PC-9 (cell line): ENCODE data around the gene BRSK2. TPM values are rescaled to one million over a fixed set of nuclear protein-coding genes. Genes with fewer than 3 reads are reported as not detected.

Experiments used
- BruUV-seq: library from RNA; stranded (reverse); fragments of 400-500 nt; replicated peaks from 2 replicates; lab custom pipeline; 2021; lab: Mats Ljungman, UMichigan
- CTCF ChIA-PET: fragments of 300-600 bp; sonication (Branson Sonifier 250); formaldehyde crosslinking; loops from one replicate; lab custom pipeline; 2022; ENCODE audit warnings: antibody characterized with exemption; lab: Charles Lee
- POLR2A ChIA-PET: fragments of 300-600 bp; sonication (Branson Sonifier 250); formaldehyde crosslinking; loops from one replicate; lab custom pipeline; 2022; ENCODE audit warnings: antibody characterized with exemption; ENCODE audit not compliant: unreplicated experiment; lab: Charles Lee
- DNase-seq, 2 experiments: peaks; one replicate each; pipeline versions ENCODE4 v3.0.0 to v3.0.0-alpha.2; 2015 to 2022; ENCODE audit warnings: mixed read lengths in 1 of 2
- H2AFZ ChIP-seq: fragments of 200-600 bp; sonication (generic); 2 replicates; pipeline ENCODE4 v1.8.1; 2017; ENCODE audit warnings: antibody characterized with exemption
- H3F3A ChIP-seq: fragments of 200-600 bp; sonication (generic); 2 replicates; pipeline ENCODE4 v1.8.1; 2017; ENCODE audit warnings: antibody characterized with exemption, mild to moderate bottlenecking, low read depth; ENCODE audit not compliant: insufficient read depth
- H3K27ac ChIP-seq: fragments of 200-600 bp; sonication (generic); 2 replicates; pipeline ENCODE4 v1.6.1; 2016; ENCODE audit warnings: mixed run types
- H3K27me3 ChIP-seq: fragments of 200-600 bp; sonication (generic); 2 replicates; pipeline ENCODE4 v1.6.1; 2016; ENCODE audit warnings: low read depth, mixed run types; ENCODE audit not compliant: insufficient read depth
- H3K36me3 ChIP-seq: fragments of 200-600 bp; sonication (generic); 2 replicates; pipeline ENCODE4 v1.6.1; 2016; ENCODE audit warnings: low read depth, mixed run types
- H3K4me1 ChIP-seq: fragments of 200-600 bp; sonication (generic); replicated peaks from 2 replicates; pipeline ENCODE4 v1.6.1; 2016; ENCODE audit warnings: mixed run types; ENCODE audit not compliant: insufficient read depth
- H3K4me2 ChIP-seq: fragments of 200-600 bp; sonication (generic); 2 replicates; pipeline ENCODE4 v1.6.1; 2017; ENCODE audit warnings: mixed run types
- H3K4me3 ChIP-seq: fragments of 200-600 bp; sonication (generic); 2 replicates; pipeline ENCODE4 v1.6.1; 2016; ENCODE audit warnings: mixed run types
- H3K79me2 ChIP-seq: fragments of 200-600 bp; sonication (generic); 2 replicates; pipeline ENCODE4 v1.6.1; 2017; ENCODE audit warnings: low read depth, mixed run types
- H3K9me2 ChIP-seq: fragments of 200-600 bp; sonication (generic); 2 replicates; pipeline ENCODE4 v1.8.1; 2017; ENCODE audit warnings: mild to moderate bottlenecking; ENCODE audit not compliant: insufficient read depth
- H3K9me3 ChIP-seq: fragments of 200-600 bp; sonication (generic); 2 replicates; pipeline ENCODE4 v1.8.1; 2016; ENCODE audit warnings: low read depth; ENCODE audit not compliant: insufficient read depth
- H4K20me1 ChIP-seq: fragments of 200-600 bp; sonication (generic); 2 replicates; pipeline ENCODE4 v1.8.1; 2017; ENCODE audit not compliant: insufficient read depth
- CTCF ChIP-seq: fragments of 200-600 bp; sonication (generic); conservative IDR thresholded peaks from 2 replicates; pipeline ENCODE4 v1.6.1; 2017; ENCODE audit warnings: mixed run types, antibody characterized with exemption, mild to moderate bottlenecking, moderate library complexity
- EZH2 ChIP-seq: fragments of 200-600 bp; sonication (generic); IDR thresholded peaks from 2 replicates; pipeline ENCODE4 v1.8.0; 2017; ENCODE audit warnings: antibody characterized with exemption, low read depth
- intact Hi-C: fragments of 100-400 bp; cut with micrococcal nuclease; formaldehyde crosslinking; loops from one replicate; pipeline ENCODE4 v1.10.0; 2022; ENCODE audit not compliant: unreplicated experiment
- total RNA-seq: library from RNA; stranded (reverse); gene quantifications from 2 replicates; pipeline ENCODE4 v1.2.3, GENCODE V29; 2021

The BRSK2 gene
- total RNA-seq, 1 experiment from 2014 or later: 2.9 TPM

GRCh38 chr11:1395773-1396374 is 6.1 kb downstream of the BRSK2 start:
- no peaks in the 10 kb centered on the region for H3F3A ChIP-seq
- intact Hi-C loops: no loop called here
- H3K27ac ChIP-seq: no peak overlapping the region
- H2AFZ ChIP-seq: no peak overlapping the region
- ChIA-PET CTCF (no interaction called here), POLR2A (no interaction called here)
- H3K36me3 ChIP-seq: no peaks in the 10 kb centered on the region
- no TSS peak for BruUV-seq
- H3K9me2 ChIP-seq: no peaks in the 10 kb centered on the region
- H3K4me2 ChIP-seq: no peak overlapping the region
- no peak overlapping the region for H3K4me3 ChIP-seq
- no peak for DNase-seq
- H3K79me2 ChIP-seq: no peaks in the 10 kb centered on the region
- H4K20me1 ChIP-seq: no peaks in the 10 kb centered on the region
- peaks cover 18% of the 10 kb centered on the region for H3K27me3 ChIP-seq
- no peaks in the 10 kb centered on the region for H3K4me1 ChIP-seq
- no peaks in the 10 kb centered on the region for H3K9me3 ChIP-seq
- TF ChIP-seq EZH2 (no peak), CTCF (no peak)

- Histone ChIP-seq H4K20me1 (no peaks in the 10 kb centered on the region), H3K27me3 (peaks cover 18% of the 10 kb centered on the region), H3K9me2 (no peaks in the 10 kb centered on the region), H3K36me3 (no peaks in the 10 kb centered on the region), H3K4me2 (no peak overlapping the region), H3K4me3 (no peak overlapping the region), H3F3A (no peaks in the 10 kb centered on the region), H3K27ac (no peak overlapping the region), H3K79me2 (no peaks in the 10 kb centered on the region), H3K4me1 (no peaks in the 10 kb centered on the region), H3K9me3 (no peaks in the 10 kb centered on the region), H2AFZ (no peak overlapping the region)
- BruUV-seq: no TSS peak
- ChIA-PET CTCF (no interaction called here), POLR2A (no interaction called here)
- no peak for DNase-seq
- intact Hi-C loops: no loop called here
- TF ChIP-seq EZH2 (no peak), CTCF (no peak)
Observed at GRCh38 chr11:1396375-1396841, 6.7 kb downstream of the BRSK2 start.

- POLR2A ChIA-PET: no interaction called here
- BruUV-seq: no TSS peak
- DNase-seq: no peak
- CTCF ChIA-PET: no interaction called here
- Histone ChIP-seq H2AFZ (no peak overlapping the region), H3K4me3 (no peak overlapping the region), H3K79me2 (no peaks in the 10 kb centered on the region), H3K27ac (no peak overlapping the region), H3F3A (no peaks in the 10 kb centered on the region), H3K4me2 (no peak overlapping the region), H3K4me1 (no peaks in the 10 kb centered on the region), H3K9me3 (no peaks in the 10 kb centered on the region), H4K20me1 (no peaks in the 10 kb centered on the region), H3K27me3 (peaks cover 23% of the 10 kb centered on the region), H3K9me2 (no peaks in the 10 kb centered on the region), H3K36me3 (no peaks in the 10 kb centered on the region)
- intact Hi-C loops: no loop called here
- TF ChIP-seq CTCF: no peak
- TF ChIP-seq EZH2: no peak
Observed at GRCh38 chr11:1397146-1397861, 7.6 kb downstream of the BRSK2 start.
